CD4-positive, CD25-positive, alpha-beta regulatory T cell (primary cell): ENCODE results near the gene LMNTD2. TPM values are rescaled to one million over a fixed set of nuclear protein-coding genes. Genes with fewer than 3 reads are reported as not detected.

Source experiments
- ATAC-seq, 2 donors: fragments of 150-1000 bp; cut with Tn5 transposase; one replicate each; pipeline ENCODE4 v1.10.0; 2021; ENCODE audit warnings: low read depth in 2 of 2, moderate number of reproducible peaks in 2 of 2, moderate library complexity in 1 of 2
- DNase-seq, 3 donors: peaks; one replicate each; pipeline versions ENCODE4 v3.0.0 to v3.0.0-alpha.2; 2012 to 2022; ENCODE audit warnings: mixed read lengths in 1 of 3
- H3K27ac ChIP-seq: one replicate; pipeline ENCODE4 v1.7.0; 2013; ENCODE audit warnings: mild to moderate bottlenecking, low read length; ENCODE audit not compliant: insufficient read depth, poor library complexity, severe bottlenecking
- H3K27me3 ChIP-seq: one replicate; pipeline ENCODE4 v1.7.0; 2013; ENCODE audit warnings: low read length; ENCODE audit not compliant: control insufficient read depth, insufficient read depth
- H3K36me3 ChIP-seq: one replicate; pipeline ENCODE4 v1.7.0; 2013; ENCODE audit warnings: mild to moderate bottlenecking, low read length, moderate library complexity; ENCODE audit not compliant: control insufficient read depth, insufficient read depth
- H3K4me1 ChIP-seq: 2 replicates; pipeline ENCODE4 v1.7.0; 2013; ENCODE audit warnings: mild to moderate bottlenecking, low read length; ENCODE audit not compliant: insufficient read depth, control insufficient read depth, poor library complexity, severe bottlenecking
- H3K4me3 ChIP-seq: one replicate; pipeline ENCODE4 v1.7.0; 2013; ENCODE audit warnings: low read depth, mild to moderate bottlenecking, low read length, moderate library complexity
- H3K9me3 ChIP-seq, 2 experiments: 1 replicate in 1 of 2; 2 replicates in 1 of 2; pipeline ENCODE4 v1.7.0; 2013; ENCODE audit warnings: low read length in 2 of 2, mild to moderate bottlenecking in 1 of 2, moderate library complexity in 1 of 2; ENCODE audit not compliant: control insufficient read depth in 2 of 2
- H3K27ac Mint-ChIP-seq, 3 donors: one replicate each; pipeline ENCODE4 v1.8.0; 2020 to 2022; ENCODE audit warnings: mild to moderate bottlenecking in 3 of 3, mixed read lengths in 3 of 3, moderate library complexity in 2 of 3
- H3K27me3 Mint-ChIP-seq: one replicate; pipeline ENCODE4 v1.8.0; 2022; ENCODE audit warnings: mild to moderate bottlenecking, mixed read lengths
- H3K36me3 Mint-ChIP-seq: one replicate; pipeline ENCODE4 v1.8.0; 2020; ENCODE audit warnings: mixed read lengths
- H3K4me1 Mint-ChIP-seq, 4 donors: one replicate each; pipeline ENCODE4 v1.8.0; 2020 to 2022; ENCODE audit warnings: mixed read lengths in 4 of 4, mild to moderate bottlenecking in 1 of 4
- H3K4me3 Mint-ChIP-seq, 4 donors: one replicate each; pipeline ENCODE4 v1.8.0; 2020 to 2022; ENCODE audit warnings: mild to moderate bottlenecking in 4 of 4, mixed read lengths in 4 of 4, moderate library complexity in 3 of 4
- H3K9me3 Mint-ChIP-seq, 7 donors: one replicate each; pipeline ENCODE4 v1.8.0; 2020 to 2022; ENCODE audit warnings: mixed read lengths in 7 of 7, mild to moderate bottlenecking in 3 of 7, moderate library complexity in 2 of 7
- polyA plus RNA-seq, 4 donors: library from polyadenylated mRNA; unstranded; fragments of 300-500 nt; fragmentation: Illumina TruSeq; gene quantifications; one replicate each; pipeline ENCODE4 v1.2.3, GENCODE V29; 2021
- total RNA-seq: library from RNA; stranded (reverse); gene quantifications from one replicate; pipeline ENCODE4 v1.2.3, GENCODE V29; 2022

The LMNTD2 gene
- total and polyA plus RNA-seq, 5 donors from 2014 or later, result 0.79 to 5.1 (median 1.1) TPM

GRCh38 chr11:512761-513595, 47.6 kb downstream of the LMNTD2 start:
- Mint-ChIP-seq H3K4me1 (peaks cover 0 to 4% (median 0%) of the 10 kb centered on the region in 4 donors), H3K36me3 (peaks cover 17% of the 10 kb centered on the region), H3K27me3 (no peaks in the 10 kb centered on the region), H3K27ac (peak overlapping the region in 1 of 3 donors; percentile 38), H3K9me3 (peaks cover 0 to 4% (median 0%) of the 10 kb centered on the region in 7 donors), H3K4me3 (peak overlapping the region in 2 of 4 donors; percentile 4 to 63)
- Histone ChIP-seq H3K36me3 (no peaks in the 10 kb centered on the region), H3K9me3 (peaks cover 0 to 5% of the 10 kb centered on the region in 2 experiments), H3K4me3 (no peak overlapping the region), H3K4me1 (no peaks in the 10 kb centered on the region), H3K27ac (no peak overlapping the region), H3K27me3 (no peaks in the 10 kb centered on the region)
- no peak for ATAC-seq
- DNase-seq, result no peak

GRCh38 chr11:508956-509355, 51.6 kb downstream of the LMNTD2 start:
- peaks cover 33% of the 10 kb centered on the region for H3K4me1 ChIP-seq
- peaks cover 0 to 2% (median 0%) of the 10 kb centered on the region in 7 donors for H3K9me3 Mint-ChIP-seq
- H3K9me3 ChIP-seq, result no peaks in the 10 kb centered on the region
- DNase-seq (no peak), ATAC-seq (no peak)
- peaks cover 10% of the 10 kb centered on the region for H3K36me3 Mint-ChIP-seq
- H3K4me1 Mint-ChIP-seq, result peaks cover 0 to 25% (median 10%) of the 10 kb centered on the region in 4 donors
- peaks cover 6% of the 10 kb centered on the region for H3K27me3 Mint-ChIP-seq
- H3K4me3 ChIP-seq, result no peak overlapping the region
- H3K27ac Mint-ChIP-seq, result no peak overlapping the region
- peak overlapping the region; percentile 13 to 64 (median 40) for H3K4me3 Mint-ChIP-seq
- no peak overlapping the region for H3K27ac ChIP-seq
- no peaks in the 10 kb centered on the region for H3K36me3 ChIP-seq
- no peaks in the 10 kb centered on the region for H3K27me3 ChIP-seq

GRCh38 chr11:507727-508515, 52.6 kb downstream of the LMNTD2 start:
- peak overlapping the region; percentile 100 for H3K27ac ChIP-seq
- H3K36me3 Mint-ChIP-seq, result peaks cover 10% of the 10 kb centered on the region
- H3K4me3 Mint-ChIP-seq, result peak overlapping the region; percentile 79 to 100 (median 91)
- H3K36me3 ChIP-seq, result no peaks in the 10 kb centered on the region
- H3K4me1 Mint-ChIP-seq, result peaks cover 0 to 32% (median 13%) of the 10 kb centered on the region in 4 donors
- H3K9me3 ChIP-seq, result no peaks in the 10 kb centered on the region
- no peaks in the 10 kb centered on the region for H3K9me3 Mint-ChIP-seq
- no peaks in the 10 kb centered on the region for H3K27me3 ChIP-seq
- no peak for DNase-seq
- H3K27ac Mint-ChIP-seq, result peak overlapping the region in 1 of 3 donors; percentile 68
- peaks cover 40% of the 10 kb centered on the region for H3K4me1 ChIP-seq
- no peak overlapping the region for H3K4me3 ChIP-seq
- ATAC-seq, result no peak
- peaks cover 6% of the 10 kb centered on the region for H3K27me3 Mint-ChIP-seq

GRCh38 chr11:506995-507726, 53.4 kb downstream of the LMNTD2 start, which contains the start of gene RNH1:
RNH1 (minus strand) TSS chr11:507242; CDS start chr11:502162, 5,080 bp downstream.
- Histone ChIP-seq H3K4me1 (peaks cover 44% of the 10 kb centered on the region), H3K9me3 (no peaks in the 10 kb centered on the region), H3K27me3 (no peaks in the 10 kb centered on the region), H3K4me3 (peak within 1 kb of the TSS; percentile 87), H3K36me3 (no peaks in the 10 kb centered on the region), H3K27ac (peak within 1 kb of the TSS; percentile 100)
- Mint-ChIP-seq H3K36me3 (peaks cover 10% of the 10 kb centered on the region), H3K27ac (peak within 1 kb of the TSS; percentile 97 to 100 (median 100)), H3K4me1 (peaks cover 0 to 35% (median 13%) of the 10 kb centered on the region in 4 donors), H3K9me3 (no peaks in the 10 kb centered on the region), H3K4me3 (peak within 1 kb of the TSS; percentile 97 to 100 (median 98)), H3K27me3 (peaks cover 6% of the 10 kb centered on the region)
- ATAC-seq, result peak; percentile 80 to 81
- DNase-seq, result peak; percentile 94 to 97 (median 97)

- H3K36me3 ChIP-seq, result peaks cover 5% of the 10 kb centered on the region
- DNase-seq, result peak; percentile 95 to 98 (median 98)
- H3K36me3 Mint-ChIP-seq, result peaks cover 7% of the 10 kb centered on the region
- H3K4me1 ChIP-seq, result peaks cover 44% of the 10 kb centered on the region
- peak overlapping the region; percentile 87 for H3K4me3 ChIP-seq
- ATAC-seq, result peak; percentile 76 to 80
- H3K27ac Mint-ChIP-seq, result peak overlapping the region; percentile 97 to 100 (median 100)
- H3K9me3 Mint-ChIP-seq, result no peaks in the 10 kb centered on the region
- no peaks in the 10 kb centered on the region for H3K27me3 ChIP-seq
- H3K27me3 Mint-ChIP-seq, result peaks cover 6% of the 10 kb centered on the region
- no peaks in the 10 kb centered on the region for H3K9me3 ChIP-seq
- H3K4me3 Mint-ChIP-seq, result peak overlapping the region; percentile 97 to 100 (median 98)
- peaks cover 0 to 39% (median 13%) of the 10 kb centered on the region in 4 donors for H3K4me1 Mint-ChIP-seq
- peak overlapping the region; percentile 100 for H3K27ac ChIP-seq
Observed at GRCh38 chr11:506238-506994, 54.1 kb downstream of the LMNTD2 start.

- Mint-ChIP-seq H3K36me3 (peaks cover 6% of the 10 kb centered on the region), H3K9me3 (no peaks in the 10 kb centered on the region), H3K4me3 (peak overlapping the region; percentile 97 to 100 (median 98)), H3K4me1 (peaks cover 0 to 44% (median 13%) of the 10 kb centered on the region in 4 donors), H3K27me3 (peaks cover 6% of the 10 kb centered on the region), H3K27ac (peak overlapping the region; percentile 5 to 62 (median 55))
- no peaks in the 10 kb centered on the region for H3K27me3 ChIP-seq
- H3K4me3 ChIP-seq, result peak overlapping the region; percentile 41
- H3K4me1 ChIP-seq, result peaks cover 44% of the 10 kb centered on the region
- H3K9me3 ChIP-seq, result no peaks in the 10 kb centered on the region
- DNase-seq (no peak), ATAC-seq (no peak)
- no peak overlapping the region for H3K27ac ChIP-seq
- peaks cover 15% of the 10 kb centered on the region for H3K36me3 ChIP-seq
Observed at GRCh38 chr11:504994-505344, 55.6 kb downstream of the LMNTD2 start.
